Fibroblast of the aortic adventitia (primary cell): Measurements from ENCODE around the gene TMEM242. TPM values are rescaled to one million over a fixed set of nuclear protein-coding genes. Genes with fewer than 3 reads are reported as not detected.
"Not testable (repeated sequence)": the region's sequence is repeated elsewhere in the genome, so short reads cannot be mapped to it uniquely, and the experiment has no call there.

Source experiments
- DNase-seq: peaks from one replicate; pipeline ENCODE4 v3.0.0-alpha.2; 2010; ENCODE audit warnings: low read depth
- H3K4me3 ChIP-seq: 2 replicates; pipeline ENCODE4 v1.5.1; 2011; ENCODE audit warnings: low read depth, mild to moderate bottlenecking, control low read depth, low read length, moderate library complexity
- CTCF ChIP-seq: IDR thresholded peaks from 2 replicates; pipeline ENCODE4 v1.5.1; 2011; ENCODE audit warnings: mild to moderate bottlenecking, low read length, control low read depth, inconsistent platforms; ENCODE audit not compliant: insufficient read depth
- total RNA-seq: library from RNA; depleted of rRNA; stranded (reverse); fragments of >200 nt; gene quantifications from 2 replicates; pipeline ENCODE4 v1.2.3, GENCODE V29; 2012; ENCODE audit warnings: low replicate concordance

TMEM242 gene
- total RNA-seq, 1 donor, result 7.0 TPM

- DNase-seq, result no peak
- no peak overlapping the region for H3K4me3 ChIP-seq
- no peak for TF ChIP-seq CTCF
Measured at GRCh38 chr6:157313531-157314467, 9.5 kb downstream of the TMEM242 start.

GRCh38 chr6:157312757-157313156 lies 10.6 kb downstream of the TMEM242 start:
- no peak for DNase-seq
- no peak overlapping the region for H3K4me3 ChIP-seq
- no peak for TF ChIP-seq CTCF

- H3K4me3 ChIP-seq, DNase-seq: not testable (repeated sequence)
Measured at GRCh38 chr6:157310693-157311092, 12.6 kb downstream of the TMEM242 start.

- no peak for TF ChIP-seq CTCF
- no peak overlapping the region for H3K4me3 ChIP-seq
- no peak for DNase-seq
Measured at GRCh38 chr6:157307661-157308060, 15.7 kb downstream of the TMEM242 start.

- TF ChIP-seq CTCF, result no peak
- no peak overlapping the region for H3K4me3 ChIP-seq
- DNase-seq, result no peak
Measured at GRCh38 chr6:157305670-157306653, 17.4 kb downstream of the TMEM242 start.

GRCh38 chr6:157304899-157305663 lies 18.2 kb downstream of the TMEM242 start:
- peak; percentile 37 for DNase-seq
- TF ChIP-seq CTCF, result no peak
- no peak overlapping the region for H3K4me3 ChIP-seq
